ENCODE data around the gene PEX14. TPM values are rescaled to one million over a fixed set of nuclear protein-coding genes. Genes with fewer than 3 reads are reported as not detected.

PEX14 gene
- total and polyA plus RNA-seq, 2 donors (not counting 3 experiments of a cell fraction or from before 2014, with no cell fraction given) = 19.5 to 26.5 TPM

DNA sequence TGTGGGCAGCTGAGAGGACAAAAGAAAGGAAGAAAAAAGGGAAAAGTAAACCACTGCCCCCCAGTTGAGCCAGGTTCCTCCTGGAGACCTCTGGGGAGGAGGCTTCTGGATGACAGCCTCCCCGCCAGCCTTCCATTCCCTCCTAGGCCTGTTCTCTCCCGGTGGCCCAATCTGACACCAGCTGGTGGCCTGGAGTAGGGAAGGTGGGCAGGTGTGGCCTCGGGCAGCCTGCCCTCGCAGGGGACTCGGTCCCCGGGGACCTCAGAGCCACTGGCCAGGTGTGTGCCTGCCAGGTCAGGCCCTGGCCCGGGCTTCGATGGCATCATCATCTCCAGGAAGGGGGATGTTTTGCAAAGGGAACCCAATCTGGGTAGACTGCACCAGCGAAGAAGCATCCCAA lies 162.7 kb downstream of the PEX14 start:
- Histone ChIP-seq H3K79me2 (ENCODE audit: control insufficient read depth, insufficient read depth, low read length) (no peaks in the 10 kb centered on the region), H3K9me1 (replicated peaks; ENCODE audit: control insufficient read depth, extremely low read depth, insufficient read depth, low read length) (no peaks in the 10 kb centered on the region), H3K4me3 (replicated peaks in 1 of 3; ENCODE audit: insufficient read depth in 1 of 3, low read depth in 1 of 3, low read length in 3 of 3) (no peak overlapping the region), H3K36me3 (ENCODE audit: control insufficient read depth in 2 of 2, extremely low read depth in 1 of 2, insufficient read depth in 2 of 2, low read length in 2 of 2) (no peaks in the 10 kb centered on the region), H2AFZ (ENCODE audit: low read depth, low read length) (no peak overlapping the region), H3K4me1 (ENCODE audit: control insufficient read depth, extremely low read depth, insufficient read depth, low read length) (peaks cover 7% of the 10 kb centered on the region), H4K20me1 (replicated peaks; ENCODE audit: control insufficient read depth, extremely low read depth, insufficient read depth, low read length) (no peaks in the 10 kb centered on the region), H3K9ac (replicated peaks; ENCODE audit: extremely low read depth, insufficient read depth, low read length) (no peak overlapping the region), H3K27me3 (ENCODE audit: control insufficient read depth in 2 of 2, insufficient read depth in 2 of 2, low read length in 2 of 2) (peaks cover 0 to 9% of the 10 kb centered on the region in 2 experiments), H3K27ac (ENCODE audit: insufficient read depth, low read depth, low read length) (no peak overlapping the region), H3K9me3 (replicated peaks; ENCODE audit: control insufficient read depth, insufficient read depth, low read length) (no peaks in the 10 kb centered on the region), H3K4me2 (ENCODE audit: insufficient read depth, low read length) (no peak overlapping the region)
- dilution Hi-C loops (cut with MboI; ENCODE audit: extremely low pct_ligation_motif_present, low sequenced_read_pairs) = no loop called here
- BruUV-seq (replicated peaks) = no TSS peak
- no peak for DNase-seq (ENCODE audit: low read depth, low spot score)
- CTCF ChIA-PET = no interaction called here
- POLR2A ChIA-PET = no interaction called here
- TF ChIP-seq JUN (IDR thresholded peaks at IDR 0.05; ENCODE audit: borderline replicate concordance, insufficient read depth, insufficient read length, low read depth) (no peak), MYC (IDR thresholded peaks at IDR 0.05; ENCODE audit: low read depth, low read length) (no peak), POLR2AphosphoS5 (IDR thresholded peaks at IDR 0.05; ENCODE audit: insufficient read depth, low read depth, low read length) (no peak), GATA2 (IDR thresholded peaks at IDR 0.05; ENCODE audit: insufficient read depth, insufficient read length, low read depth, low read length) (no peak), FOS (IDR thresholded peaks at IDR 0.05; ENCODE audit: borderline replicate concordance, insufficient read depth, low read length) (no peak), EZH2 (IDR thresholded peaks at IDR 0.05; ENCODE audit: borderline replicate concordance, low read depth, low read length, severe bottlenecking) (no peak), POLR2A (IDR thresholded peaks at IDR 0.05; ENCODE audit: low read depth, low read length) (no peak)
- TF ChIP-seq, protein P1, sequence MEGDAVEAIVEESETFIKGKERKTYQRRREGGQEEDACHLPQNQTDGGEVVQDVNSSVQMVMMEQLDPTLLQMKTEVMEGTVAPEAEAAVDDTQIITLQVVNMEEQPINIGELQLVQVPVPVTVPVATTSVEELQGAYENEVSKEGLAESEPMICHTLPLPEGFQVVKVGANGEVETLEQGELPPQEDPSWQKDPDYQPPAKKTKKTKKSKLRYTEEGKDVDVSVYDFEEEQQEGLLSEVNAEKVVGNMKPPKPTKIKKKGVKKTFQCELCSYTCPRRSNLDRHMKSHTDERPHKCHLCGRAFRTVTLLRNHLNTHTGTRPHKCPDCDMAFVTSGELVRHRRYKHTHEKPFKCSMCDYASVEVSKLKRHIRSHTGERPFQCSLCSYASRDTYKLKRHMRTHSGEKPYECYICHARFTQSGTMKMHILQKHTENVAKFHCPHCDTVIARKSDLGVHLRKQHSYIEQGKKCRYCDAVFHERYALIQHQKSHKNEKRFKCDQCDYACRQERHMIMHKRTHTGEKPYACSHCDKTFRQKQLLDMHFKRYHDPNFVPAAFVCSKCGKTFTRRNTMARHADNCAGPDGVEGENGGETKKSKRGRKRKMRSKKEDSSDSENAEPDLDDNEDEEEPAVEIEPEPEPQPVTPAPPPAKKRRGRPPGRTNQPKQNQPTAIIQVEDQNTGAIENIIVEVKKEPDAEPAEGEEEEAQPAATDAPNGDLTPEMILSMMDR (IDR thresholded peaks at IDR 0.05; ENCODE audit: extremely low read depth in 1 of 2, insufficient read depth in 1 of 2, low read depth in 1 of 2, low read length in 2 of 2) = no peak
- TF ChIP-seq, protein P2, sequence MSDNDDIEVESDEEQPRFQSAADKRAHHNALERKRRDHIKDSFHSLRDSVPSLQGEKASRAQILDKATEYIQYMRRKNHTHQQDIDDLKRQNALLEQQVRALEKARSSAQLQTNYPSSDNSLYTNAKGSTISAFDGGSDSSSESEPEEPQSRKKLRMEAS (IDR thresholded peaks at IDR 0.05; ENCODE audit: insufficient read depth, insufficient read length) = no peak
- no peak for FAIRE-seq
- intact Hi-C loops (cut with micrococcal nuclease) = loop anchor here (5.0 to 10.0 kb wide), 2 partner anchors 125 to 227 kb away; no protein-coding TSS in a partner anchor

Data from endothelial cell of umbilical vein (primary cell).